Mucosa of stomach (tissue), 1 donor: ENCODE data around the gene UQCR10.

ENCODE experiments used
- H3K27me3 ChIP-seq: one replicate; pipeline ENCODE4 v1.7.0; 2013; ENCODE audit warnings: mild to moderate bottlenecking, low read length; ENCODE audit not compliant: control insufficient read depth, insufficient read depth
- H3K36me3 ChIP-seq: one replicate; pipeline ENCODE4 v1.7.0; 2013; ENCODE audit warnings: low read length; ENCODE audit not compliant: control insufficient read depth, insufficient read depth
- H3K4me1 ChIP-seq: one replicate; pipeline ENCODE4 v1.7.0; 2013; ENCODE audit warnings: mild to moderate bottlenecking, low read length; ENCODE audit not compliant: control insufficient read depth, insufficient read depth
- H3K4me3 ChIP-seq: one replicate; pipeline ENCODE4 v1.7.0; 2013; ENCODE audit warnings: low read length
- H3K9ac ChIP-seq: one replicate; pipeline ENCODE4 v1.7.0; 2013; ENCODE audit warnings: mild to moderate bottlenecking, low read length, moderate library complexity
- H3K9me3 ChIP-seq: one replicate; pipeline ENCODE4 v1.7.0; 2013; ENCODE audit warnings: mild to moderate bottlenecking, low read length, moderate library complexity; ENCODE audit not compliant: control insufficient read depth
- donor health status: Pancreatic carcinoma.

UQCR10 gene

DNA sequence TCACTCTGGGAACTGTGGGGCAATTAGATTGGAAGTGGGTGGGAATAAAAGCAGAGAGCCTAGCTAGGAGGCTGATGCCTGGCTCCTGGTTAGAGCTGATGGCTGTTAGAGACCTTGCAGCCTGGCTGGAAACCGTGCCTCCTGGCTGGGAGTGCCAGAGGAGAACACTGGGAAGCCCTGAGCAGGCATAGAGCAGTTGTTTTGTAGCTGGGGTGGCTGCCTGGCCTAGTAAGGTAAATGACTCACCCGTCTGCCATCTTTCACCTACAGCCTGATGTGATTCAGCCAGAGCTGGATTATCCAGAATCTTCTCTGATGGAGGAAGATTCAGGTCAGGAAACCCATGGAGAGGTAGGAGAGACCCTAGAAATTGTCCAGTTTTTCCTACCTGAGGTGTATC lies 6.1 kb downstream of the UQCR10 start:
- Histone ChIP-seq H3K4me1 (peaks cover 21% of the 10 kb centered on the region), H3K9me3 (no peaks in the 10 kb centered on the region), H3K36me3 (peaks cover 8% of the 10 kb centered on the region), H3K9ac (no peak overlapping the region), H3K4me3 (no peak overlapping the region), H3K27me3 (no peaks in the 10 kb centered on the region)

DNA sequence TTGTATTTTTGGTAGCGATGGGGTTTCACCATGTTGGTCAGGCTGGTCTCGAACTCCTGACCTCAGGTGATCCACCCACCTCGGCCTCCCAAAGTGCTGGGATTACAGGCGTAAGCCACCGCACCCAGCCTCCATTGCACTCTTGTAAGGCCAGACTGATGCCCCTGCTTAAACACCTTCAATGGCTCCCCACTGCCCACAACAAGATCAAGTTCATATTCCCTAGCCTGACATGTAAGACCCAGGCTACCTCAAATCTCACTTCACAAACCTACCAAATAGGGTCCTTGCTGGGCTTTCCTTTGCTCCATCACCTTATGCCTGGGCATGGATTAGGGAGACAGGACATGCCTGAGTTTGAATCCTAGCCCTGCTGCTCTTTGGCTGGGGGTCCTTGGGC lies 13.1 kb downstream of the UQCR10 start:
- no peaks in the 10 kb centered on the region for H3K36me3 ChIP-seq
- peaks cover 61% of the 10 kb centered on the region for H3K4me1 ChIP-seq
- H3K4me3 ChIP-seq: no peak overlapping the region
- H3K9me3 ChIP-seq: no peaks in the 10 kb centered on the region
- H3K27me3 ChIP-seq: no peaks in the 10 kb centered on the region
- H3K9ac ChIP-seq: no peak overlapping the region

DNA sequence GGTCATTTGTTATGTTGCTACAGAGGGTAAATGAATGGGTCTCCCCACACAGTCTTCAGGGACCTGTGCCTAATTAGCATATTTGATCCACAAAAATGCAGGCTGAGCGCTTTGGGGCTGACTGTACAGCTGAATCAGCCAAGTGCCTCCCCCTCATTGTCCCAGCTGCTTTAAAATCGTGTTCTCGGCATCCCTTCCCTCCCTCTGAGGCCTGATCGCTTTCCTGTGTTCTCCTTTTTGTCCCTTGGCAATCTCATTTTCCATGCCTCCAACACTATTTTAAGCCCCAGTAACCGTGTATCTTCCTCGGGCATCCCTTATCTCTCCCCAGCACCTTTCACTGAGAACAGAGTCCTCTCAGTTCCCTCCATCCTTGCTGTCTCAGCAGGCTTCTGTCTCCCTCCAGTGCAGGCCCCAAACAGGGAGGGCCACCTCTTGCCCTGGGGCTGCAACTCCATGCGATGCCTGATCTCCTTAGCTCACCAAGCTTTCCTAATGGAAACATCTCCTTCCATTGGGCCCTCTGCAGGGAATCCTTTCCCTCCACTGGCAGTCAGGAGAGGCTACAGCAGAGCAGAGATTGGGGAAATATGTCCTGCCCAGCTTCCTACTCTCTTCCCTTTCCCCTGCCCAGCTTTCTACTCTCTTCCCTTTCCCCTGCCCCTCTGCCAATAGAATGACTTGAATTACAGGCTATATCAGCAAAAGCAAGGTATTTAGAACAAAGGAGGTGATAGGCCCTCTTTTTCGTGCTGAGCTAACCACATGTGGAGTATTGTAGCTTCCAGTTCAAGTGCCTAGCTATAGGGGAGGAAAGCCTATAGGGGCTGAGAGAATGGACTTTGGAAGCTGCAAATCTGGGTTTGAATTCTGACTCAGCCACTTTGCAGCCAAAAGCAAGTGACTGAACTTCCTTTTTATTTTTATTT lies 13.8 kb downstream of the UQCR10 start:
- no peaks in the 10 kb centered on the region for H3K9me3 ChIP-seq
- H3K27me3 ChIP-seq: no peaks in the 10 kb centered on the region
- H3K36me3 ChIP-seq: no peaks in the 10 kb centered on the region
- peaks cover 65% of the 10 kb centered on the region for H3K4me1 ChIP-seq
- H3K4me3 ChIP-seq: no peak overlapping the region
- H3K9ac ChIP-seq: peak overlapping the region; percentile 56

GRCh38 chr22:29782061-29782845 lies 15.1 kb downstream of the UQCR10 start:
- Histone ChIP-seq H3K4me1 (peaks cover 69% of the 10 kb centered on the region), H3K9ac (peak overlapping the region; percentile 56), H3K9me3 (no peaks in the 10 kb centered on the region), H3K27me3 (no peaks in the 10 kb centered on the region), H3K4me3 (no peak overlapping the region), H3K36me3 (no peaks in the 10 kb centered on the region)

GRCh38 chr22:29784451-29785361 lies 17.5 kb downstream of the UQCR10 start:
- H3K27me3 ChIP-seq: no peaks in the 10 kb centered on the region
- H3K4me1 ChIP-seq: peaks cover 61% of the 10 kb centered on the region
- H3K9me3 ChIP-seq: no peaks in the 10 kb centered on the region
- no peak overlapping the region for H3K4me3 ChIP-seq
- peaks cover 10% of the 10 kb centered on the region for H3K36me3 ChIP-seq
- no peak overlapping the region for H3K9ac ChIP-seq

- Histone ChIP-seq H3K9me3 (no peaks in the 10 kb centered on the region), H3K9ac (no peak overlapping the region), H3K36me3 (peaks cover 14% of the 10 kb centered on the region), H3K4me3 (no peak overlapping the region), H3K4me1 (peaks cover 54% of the 10 kb centered on the region), H3K27me3 (no peaks in the 10 kb centered on the region)
These were observed 18.9 kb downstream of the UQCR10 start for GRCh38 chr22:29786031-29786430.

DNA sequence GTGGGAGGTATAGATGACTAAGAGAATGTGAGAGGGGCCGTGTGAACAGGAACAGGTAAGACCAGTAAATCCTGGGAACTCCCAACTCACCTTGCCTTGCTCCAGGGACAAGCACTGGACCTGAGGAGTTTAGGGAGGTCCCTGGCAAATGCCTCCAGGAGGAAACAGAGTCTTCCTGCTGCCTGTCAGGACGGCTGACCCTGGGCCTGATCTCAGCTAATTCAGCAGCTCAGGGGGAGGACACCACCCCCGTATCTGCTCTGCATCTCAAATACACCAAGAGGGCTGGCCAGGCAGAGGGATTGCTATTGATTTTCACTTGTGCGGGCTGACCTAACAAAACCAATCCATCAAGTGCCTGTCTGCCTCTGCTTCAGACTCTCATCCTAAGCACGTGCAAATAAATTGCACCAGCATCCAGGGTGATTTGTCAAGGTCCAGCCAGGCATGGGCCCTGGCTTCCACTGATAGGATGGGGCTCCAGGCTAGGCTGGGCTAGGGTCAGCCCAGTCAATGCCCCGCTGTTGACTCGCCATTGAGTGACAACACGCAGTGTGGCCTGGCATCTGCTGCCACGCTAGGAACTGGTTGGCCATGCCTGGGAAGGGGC lies 20.3 kb downstream of the UQCR10 start:
- no peak overlapping the region for H3K4me3 ChIP-seq
- H3K4me1 ChIP-seq: peaks cover 39% of the 10 kb centered on the region
- H3K9ac ChIP-seq: no peak overlapping the region
- H3K36me3 ChIP-seq: peaks cover 22% of the 10 kb centered on the region
- H3K9me3 ChIP-seq: no peaks in the 10 kb centered on the region
- H3K27me3 ChIP-seq: no peaks in the 10 kb centered on the region

DNA sequence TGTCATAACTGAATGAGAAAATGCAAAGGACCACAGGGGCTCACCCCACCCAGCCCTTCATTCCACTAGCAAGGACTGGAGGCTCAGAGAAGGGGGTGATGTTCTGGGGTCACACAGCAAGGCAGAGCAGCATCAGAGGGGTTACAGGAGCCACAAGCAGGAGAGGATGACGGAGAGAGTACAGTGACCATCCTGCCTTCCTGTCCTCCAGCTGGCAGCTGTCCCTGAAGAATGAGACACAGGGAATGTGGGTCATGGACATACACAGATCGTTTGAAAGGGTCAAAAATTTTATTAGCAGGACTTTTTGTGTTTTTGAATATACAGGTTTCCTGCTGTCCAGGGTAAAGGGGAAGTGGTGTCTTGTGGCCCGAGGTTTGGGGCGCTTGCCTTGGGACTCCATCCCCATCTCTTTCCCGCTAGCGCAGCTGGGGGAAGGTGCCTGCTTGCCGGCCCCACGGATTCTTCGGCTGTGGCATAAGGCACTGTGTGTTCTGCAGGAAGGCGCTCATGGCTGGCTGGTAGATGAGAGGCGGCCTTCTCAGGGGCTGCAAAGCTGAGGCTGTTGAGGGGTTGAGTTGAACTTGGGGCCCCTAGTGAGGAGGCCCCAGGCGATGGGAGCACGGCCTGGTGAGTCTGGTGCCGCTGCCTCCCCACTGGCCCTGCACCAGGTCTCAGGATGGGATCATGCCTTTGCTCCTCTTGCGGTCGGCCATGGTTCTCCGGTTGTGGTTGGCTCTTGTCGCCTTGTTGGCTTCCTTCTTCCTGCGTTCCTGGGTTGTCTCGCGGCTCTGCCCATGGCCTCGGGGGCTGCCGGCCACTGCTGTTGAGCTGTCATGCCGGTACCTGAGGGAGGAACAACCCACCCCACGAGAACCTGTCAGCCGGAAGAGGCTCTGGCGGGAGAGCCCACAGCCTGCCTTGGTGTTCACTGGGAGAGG lies 21.4 kb downstream of the UQCR10 start:
- Histone ChIP-seq H3K27me3 (no peaks in the 10 kb centered on the region), H3K36me3 (peaks cover 29% of the 10 kb centered on the region), H3K9me3 (no peaks in the 10 kb centered on the region), H3K4me3 (no peak overlapping the region), H3K4me1 (peaks cover 36% of the 10 kb centered on the region), H3K9ac (no peak overlapping the region)

DNA sequence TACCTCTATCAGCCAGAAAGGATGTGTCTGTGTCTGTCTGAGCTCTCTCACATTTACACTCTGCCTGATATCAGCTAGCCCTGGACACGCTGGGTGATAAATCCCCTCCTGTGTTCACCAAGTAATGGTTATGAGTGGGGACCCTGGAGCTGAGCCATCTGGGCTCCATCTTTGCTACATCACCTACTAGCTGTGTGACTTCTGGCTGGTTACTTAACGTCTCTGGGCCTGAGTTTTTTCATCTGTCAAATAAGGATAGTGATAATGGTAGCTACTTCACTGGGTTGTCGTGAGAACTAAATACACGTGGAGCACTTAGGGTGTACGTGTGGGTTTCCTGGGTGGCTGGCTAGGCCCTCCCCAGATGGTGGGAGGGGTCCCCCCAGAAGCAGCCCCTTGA lies 22.9 kb downstream of the UQCR10 start:
- Histone ChIP-seq H3K9ac (no peak overlapping the region), H3K4me1 (peaks cover 25% of the 10 kb centered on the region), H3K27me3 (no peaks in the 10 kb centered on the region), H3K36me3 (peaks cover 29% of the 10 kb centered on the region), H3K4me3 (no peak overlapping the region), H3K9me3 (no peaks in the 10 kb centered on the region)

DNA sequence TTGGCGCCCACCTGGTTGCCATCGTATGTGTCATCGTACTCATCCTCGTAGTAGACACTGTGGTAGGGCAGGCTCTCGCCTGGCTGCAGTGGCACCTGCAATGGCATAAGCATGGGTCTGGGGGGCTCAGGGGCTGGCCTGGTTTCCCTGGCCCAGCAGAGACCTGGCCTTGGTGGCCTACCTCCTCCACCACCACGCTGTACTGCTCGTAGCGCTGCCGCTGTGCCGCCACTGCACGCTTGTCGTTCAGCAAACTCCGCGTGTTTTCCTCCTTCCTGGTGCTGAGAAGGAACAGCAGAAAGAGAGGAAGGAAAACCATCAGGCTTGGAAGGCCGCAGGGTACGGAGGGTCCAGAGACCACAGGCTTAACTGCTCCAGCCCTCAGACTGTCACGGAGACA lies 26.2 kb downstream of the UQCR10 start:
- no peak overlapping the region for H3K4me3 ChIP-seq
- H3K27me3 ChIP-seq: no peaks in the 10 kb centered on the region
- H3K9ac ChIP-seq: no peak overlapping the region
- H3K4me1 ChIP-seq: peaks cover 7% of the 10 kb centered on the region
- H3K36me3 ChIP-seq: peaks cover 31% of the 10 kb centered on the region
- H3K9me3 ChIP-seq: no peaks in the 10 kb centered on the region
